GM18909 (cell line): ENCODE data around the gene CCDC77.

Experiments used
- ATAC-seq: cut with Tn5 transposase; IDR thresholded peaks from one replicate; pipeline ENCODE4 v1.9.1; 2021; ENCODE audit warnings: mild to moderate bottlenecking; ENCODE audit not compliant: unreplicated experiment, poor library complexity

The CCDC77 gene

GRCh38 chr12:450438-450837, 49.0 kb downstream of the CCDC77 start:
- ATAC-seq: no peak

- ATAC-seq: no peak
Observed at GRCh38 chr12:452667-453210, 51.3 kb downstream of the CCDC77 start.

DNA sequence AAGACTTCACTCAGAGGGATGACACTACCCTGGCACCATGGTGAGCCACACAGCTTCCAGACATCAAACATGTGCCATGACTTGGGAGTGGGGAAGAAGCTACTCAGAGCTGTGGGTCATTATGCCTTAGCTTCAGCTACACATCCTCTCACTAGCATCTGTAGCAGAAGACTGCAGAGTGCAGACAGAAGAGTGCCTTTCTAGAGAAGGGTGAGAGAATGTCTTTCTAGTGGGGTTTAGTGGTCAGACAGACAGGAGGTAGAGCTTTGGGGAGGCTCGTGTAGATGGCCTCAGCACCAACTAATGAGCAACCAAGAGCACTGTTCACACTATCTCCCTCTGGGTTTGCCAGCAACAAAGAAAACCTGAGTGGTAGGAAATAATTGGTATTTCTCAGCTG, 53.4 kb downstream of the CCDC77 start:
- no peak for ATAC-seq

GRCh38 chr12:455821-456220, 54.4 kb downstream of the CCDC77 start:
- ATAC-seq: no peak

- ATAC-seq: no peak
Observed at GRCh38 chr12:457676-458075, 56.2 kb downstream of the CCDC77 start.

GRCh38 chr12:459050-459429, 57.6 kb downstream of the CCDC77 start:
- no peak for ATAC-seq

DNA sequence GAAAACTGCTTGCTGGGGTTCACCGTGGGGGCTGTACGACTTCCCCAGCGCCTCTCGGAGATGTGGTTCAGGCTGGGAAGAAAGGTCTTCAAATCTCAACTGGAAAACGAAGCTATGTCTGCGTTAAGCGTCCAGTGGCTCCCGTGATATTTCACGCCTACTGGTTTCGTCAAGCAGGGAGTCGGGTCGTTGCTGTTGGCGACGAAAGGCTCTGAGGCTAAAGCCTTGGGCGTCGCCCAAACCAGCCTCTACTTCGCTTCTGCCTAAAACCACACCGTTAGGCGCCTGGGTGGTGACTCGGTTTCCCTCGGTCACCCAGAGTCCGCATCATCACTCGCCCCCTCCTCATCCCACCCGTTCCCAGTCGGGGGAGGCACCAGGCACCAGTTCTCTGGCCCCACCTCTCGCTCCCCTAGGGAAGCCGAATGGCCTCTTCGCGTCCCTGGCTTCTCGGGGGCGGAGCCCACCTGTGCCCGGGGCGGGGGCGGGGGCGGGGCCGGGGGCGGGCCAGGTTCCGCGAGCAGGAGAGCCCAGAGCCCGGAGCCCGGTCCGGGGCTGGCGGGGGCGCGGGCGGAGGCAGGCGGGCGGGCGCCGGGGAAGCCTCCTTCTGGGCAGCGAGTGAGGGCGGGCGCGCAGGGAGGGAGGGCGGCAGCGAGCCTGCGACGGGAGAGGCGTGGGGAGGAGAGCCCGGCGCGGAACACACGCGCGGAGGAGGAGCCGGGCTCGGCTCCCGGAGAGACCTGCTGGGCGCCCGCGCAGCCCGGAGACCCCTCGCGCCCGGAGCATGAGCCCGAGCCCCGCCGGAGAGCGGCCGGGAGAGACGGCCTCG, 58.2 kb downstream of the CCDC77 start, which contains the start of gene B4GALNT3:
TSS of gene B4GALNT3 (plus strand) at position 510 of the 829 bp plus-strand sequence. CDS start 438 bp downstream, outside the sequence.
- no peak for ATAC-seq

- ATAC-seq: no peak
Observed at GRCh38 chr12:460261-461230, 59.1 kb downstream of the CCDC77 start.

- ATAC-seq: no peak
Observed at GRCh38 chr12:461425-461824, 60.0 kb downstream of the CCDC77 start.

DNA sequence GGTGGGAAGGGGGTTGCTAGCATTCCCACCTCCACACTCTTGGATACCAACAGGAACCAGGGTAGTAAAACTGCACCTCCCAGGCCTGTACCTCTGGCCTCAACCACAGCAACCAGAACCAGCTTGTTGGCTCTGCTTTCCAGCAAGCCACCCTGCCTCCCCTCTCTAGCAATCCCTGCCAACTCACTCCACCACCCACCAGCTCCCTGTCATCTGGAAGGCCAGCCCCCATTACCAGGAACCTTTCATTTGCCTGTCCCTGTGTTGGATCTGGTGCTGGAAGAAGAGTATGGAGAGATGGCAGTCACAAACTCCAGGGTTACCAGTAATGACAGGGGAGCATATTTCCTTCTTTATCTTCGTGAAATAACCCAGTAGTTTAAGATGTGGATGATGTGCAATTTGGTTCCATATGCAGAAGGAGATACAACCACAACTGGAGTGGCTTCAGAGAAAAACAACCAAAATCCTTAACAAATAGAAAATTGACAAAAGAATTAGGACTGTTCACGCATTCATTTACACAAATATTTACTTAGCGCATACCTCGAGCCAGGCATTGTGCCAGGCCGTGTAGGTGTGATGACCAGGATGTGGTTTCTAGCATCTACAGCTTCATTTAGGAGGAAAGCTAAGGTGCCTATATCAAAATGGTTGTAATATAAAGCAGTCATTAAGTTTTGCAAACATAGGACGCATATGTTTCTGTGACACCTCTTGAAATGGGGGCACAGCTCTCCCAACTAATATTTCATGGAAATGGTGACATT, 61.7 kb downstream of the CCDC77 start:
- no peak for ATAC-seq

- ATAC-seq: no peak
Observed at GRCh38 chr12:464484-465267, 63.2 kb downstream of the CCDC77 start.

- ATAC-seq: no peak
Observed at GRCh38 chr12:466039-466438, 64.6 kb downstream of the CCDC77 start.

- no peak for ATAC-seq
Observed at GRCh38 chr12:466762-467161, 65.3 kb downstream of the CCDC77 start.

DNA sequence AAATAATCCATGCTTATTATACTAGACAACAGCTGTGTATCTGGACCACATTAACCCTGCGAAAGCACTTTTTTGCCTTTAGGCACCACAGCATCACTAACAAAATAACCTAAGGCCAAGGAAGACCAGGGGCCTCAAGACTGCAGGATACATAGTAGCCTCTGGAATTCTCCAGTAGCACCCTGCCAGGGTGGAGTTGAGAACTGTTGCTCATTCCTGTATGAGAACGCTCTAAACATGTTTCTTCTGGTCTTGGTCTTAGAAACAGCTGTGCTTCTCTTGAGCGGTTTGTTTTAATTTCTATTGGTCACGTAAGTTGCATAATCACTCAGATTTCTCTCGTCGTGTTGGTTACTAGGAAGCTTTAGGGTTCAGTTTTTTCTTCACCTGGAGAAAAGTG, 66.1 kb downstream of the CCDC77 start:
- no peak for ATAC-seq

DNA sequence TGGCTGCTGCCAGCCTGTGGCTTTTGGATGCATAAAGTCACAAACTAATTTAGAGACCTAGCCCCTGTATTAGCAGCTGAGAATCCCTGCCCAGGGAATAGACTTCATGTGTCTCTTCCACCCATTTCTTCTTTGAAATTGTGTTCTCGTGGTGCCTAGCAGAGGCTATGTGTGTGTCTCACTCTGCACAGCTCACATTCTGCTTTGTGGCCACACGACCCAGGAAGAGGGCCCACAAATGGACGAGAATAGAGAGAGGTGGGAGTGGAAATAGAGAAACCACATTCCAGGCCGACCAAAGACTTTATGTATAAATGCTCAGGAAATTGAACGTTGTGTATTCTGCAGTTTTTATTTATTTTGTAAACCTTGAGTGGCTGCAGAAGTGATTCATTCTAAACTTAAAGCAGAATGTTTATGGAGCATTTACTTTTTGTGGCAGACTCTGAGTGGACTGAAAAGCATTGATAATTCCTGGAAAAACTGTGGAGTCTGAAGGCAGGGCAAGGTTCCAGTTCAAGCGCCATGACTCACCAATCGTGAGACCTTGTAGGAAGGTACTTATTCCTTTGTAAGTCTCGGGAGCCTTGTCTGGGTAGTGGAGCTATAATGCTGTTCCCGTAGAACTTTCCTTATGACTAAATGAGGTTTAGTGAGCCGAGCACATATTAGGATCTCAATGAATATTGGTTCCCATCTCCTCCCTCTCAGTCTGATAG, 67.4 kb downstream of the CCDC77 start:
- no peak for ATAC-seq

DNA sequence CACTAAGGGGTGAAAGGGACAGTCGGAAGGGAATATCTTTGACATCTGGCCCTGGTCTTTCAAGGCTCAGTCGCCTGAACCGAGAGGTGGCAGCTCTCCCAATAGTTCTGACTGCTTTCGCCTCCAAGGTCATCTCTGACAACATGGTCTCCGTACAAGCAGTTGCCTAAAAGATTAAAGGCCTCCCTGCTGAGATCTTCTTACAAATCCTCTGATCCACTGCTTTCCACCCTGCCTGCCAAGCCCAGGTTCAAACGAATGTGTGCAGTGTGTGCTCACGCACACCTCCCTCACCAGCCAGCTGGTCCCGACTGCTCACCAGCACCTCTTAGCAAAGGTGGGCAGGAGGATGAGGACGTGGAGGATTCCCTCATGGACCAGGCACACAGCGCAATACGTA, 68.7 kb downstream of the CCDC77 start:
- ATAC-seq: no peak

GRCh38 chr12:473198-473597, 71.8 kb downstream of the CCDC77 start:
- ATAC-seq: no peak

- no peak for ATAC-seq
Observed at GRCh38 chr12:473863-474577, 72.6 kb downstream of the CCDC77 start.
